A549 (cell line): ENCODE measurements around the gene ALDOA. TPM values are rescaled to one million over a fixed set of nuclear protein-coding genes. Genes with fewer than 3 reads are reported as not detected.
A peak's percentile ranks its signal among the peaks of the same experiment; 100 is the strongest.

Experiments
- ATAC-seq, 2 experiments: fragments of 200-7000 bp in 1 of 2; fragments of >200 bp in 1 of 2; cut with Nextera tagmentation in 1 of 2; cut with Tn5 transposase in 1 of 2; 3 replicates each; pipeline versions ENCODE4 v1.8.0 to v1.9.1; 2018 to 2020; ENCODE audit warnings: mild to moderate bottlenecking in 1 of 2, moderate library complexity in 1 of 2
- CTCF ChIA-PET: fragments of 300-600 bp; sonication (Branson Sonifier 250); formaldehyde crosslinking; extraction: SDS; loops from one replicate; lab custom pipeline; 2021; ENCODE audit warnings: antibody characterized with exemption, inconsistent platforms; lab: Yijun Ruan, JAX
- POLR2A ChIA-PET: fragments of 350-600 bp; formaldehyde crosslinking; extraction: SDS; loops from one replicate; lab custom pipeline; 2021; ENCODE audit warnings: antibody characterized with exemption, inconsistent platforms; lab: Yijun Ruan, JAX
- DNase-seq, 2 experiments: peaks; one replicate each; pipeline versions ENCODE4 v3.0.0 to v3.0.0-alpha.2; 2011 to 2016; ENCODE audit warnings: low read depth in 1 of 2, low spot score in 1 of 2
- FAIRE-seq: peaks from 2 replicates; lab custom pipeline; 2011; peaks lifted over from hg19 to GRCh38; lab: Jason Lieb, UNC
- H3K27ac ChIP-seq, 2 experiments: fragments of >200 bp; sonication (Bioruptor Twin); formaldehyde crosslinking; 3 replicates each; pipeline ENCODE4 v1.5.1; 2016 to 2017
- H3K4me1 ChIP-seq: fragments of >200 bp; sonication (Bioruptor Twin); formaldehyde crosslinking; 3 replicates; pipeline ENCODE4 v1.6.1; 2016
- H3K4me2 ChIP-seq: fragments of >200 bp; sonication (Bioruptor Twin); formaldehyde crosslinking; 3 replicates; pipeline ENCODE4 v1.6.1; 2016
- H3K4me3 ChIP-seq: fragments of >200 bp; sonication (Bioruptor Twin); formaldehyde crosslinking; 3 replicates; pipeline ENCODE4 v1.5.1; 2016
- H3K9me3 ChIP-seq: fragments of >200 bp; sonication (Bioruptor Twin); formaldehyde crosslinking; 3 replicates; pipeline ENCODE4 v1.6.1; 2016
- CBX2 ChIP-seq: fragments of 200-600 bp; sonication (generic); IDR thresholded peaks from 2 replicates; pipeline ENCODE4 v1.6.1; 2016; ENCODE audit warnings: low read depth, mild to moderate bottlenecking, borderline replicate concordance
- EP300 ChIP-seq, 2 experiments: fragments of >200 bp; sonication (Bioruptor Twin); formaldehyde crosslinking; IDR thresholded peaks; 2 replicates in 1 of 2; 3 replicates in 1 of 2; pipeline ENCODE4 v1.6.1; 2016 to 2017
- ESRRA ChIP-seq: fragments of 150-350 bp; IDR thresholded peaks from 2 replicates; pipeline ENCODE4 v1.6.1; 2014; ENCODE audit warnings: mild to moderate bottlenecking, low read length, borderline replicate concordance
- HEYL ChIP-seq: fragments of 250-450 bp; sonication (Bioruptor Pico); IDR thresholded peaks from 2 replicates; pipeline ENCODE4 v1.8.0; 2021; ENCODE audit warnings: mild to moderate bottlenecking, moderate library complexity
- HOXA7 ChIP-seq: fragments of 250-450 bp; sonication (Bioruptor Pico); IDR thresholded peaks from 2 replicates; pipeline ENCODE4 v1.5.0; 2020; ENCODE audit warnings: mild to moderate bottlenecking, moderate library complexity
- HOXB13 ChIP-seq: fragments of 250-450 bp; sonication (Bioruptor Pico); IDR thresholded peaks from 2 replicates; pipeline ENCODE4 v1.5.0; 2020; ENCODE audit warnings: low read depth, mild to moderate bottlenecking, moderate library complexity
- HOXB5 ChIP-seq: fragments of 250-450 bp; sonication (Bioruptor Pico); IDR thresholded peaks from 2 replicates; pipeline ENCODE4 v1.5.0; 2020; ENCODE audit warnings: mild to moderate bottlenecking, moderate library complexity
- JUN ChIP-seq, 2 experiments: fragments of >200 bp; sonication (Bioruptor Twin); formaldehyde crosslinking; IDR thresholded peaks; 2 replicates in 1 of 2; 3 replicates in 1 of 2; pipeline ENCODE4 v1.6.1; 2016 to 2017
- KDM5A ChIP-seq: fragments of 200-600 bp; sonication (generic); IDR thresholded peaks from 2 replicates; pipeline ENCODE4 v1.6.1; 2016; ENCODE audit warnings: antibody characterized with exemption, mild to moderate bottlenecking
- MAZ ChIP-seq: fragments of 150-350 bp; IDR thresholded peaks from 2 replicates; pipeline ENCODE4 v1.6.1; 2014; ENCODE audit warnings: antibody characterized with exemption, low read depth, low read length, borderline replicate concordance
- POLR2A ChIP-seq: IDR thresholded peaks from 2 replicates; pipeline ENCODE4 v1.6.1; 2012; ENCODE audit warnings: mild to moderate bottlenecking, low read length
- RARB ChIP-seq: fragments of 250-450 bp; sonication (Bioruptor Pico); IDR thresholded peaks from 2 replicates; pipeline ENCODE4 v1.8.0; 2021; ENCODE audit warnings: mild to moderate bottlenecking, moderate library complexity
- RFX5 ChIP-seq: fragments of 450-650 bp; IDR thresholded peaks from 2 replicates; pipeline ENCODE4 v1.7.1; 2014; ENCODE audit warnings: antibody characterized with exemption, mild to moderate bottlenecking, moderate library complexity
- RNF2 ChIP-seq: fragments of 200-600 bp; sonication (generic); IDR thresholded peaks from 2 replicates; pipeline ENCODE4 v1.6.1; 2016; ENCODE audit warnings: low read depth, mild to moderate bottlenecking, antibody characterized with exemption, moderate library complexity, borderline replicate concordance
- SMC3 ChIP-seq: fragments of >200 bp; sonication (Bioruptor Twin); formaldehyde crosslinking; IDR thresholded peaks from 3 replicates; pipeline ENCODE4 v1.6.1; 2018; ENCODE audit warnings: inconsistent platforms
- TFCP2L1 ChIP-seq: fragments of 250-450 bp; sonication (Bioruptor Pico); IDR thresholded peaks from 2 replicates; pipeline ENCODE4 v1.5.0; 2021; ENCODE audit warnings: mild to moderate bottlenecking
- TP53 ChIP-seq: fragments of 250-450 bp; sonication (Bioruptor Pico); IDR thresholded peaks from 2 replicates; pipeline ENCODE4 v1.5.0; 2021; ENCODE audit warnings: mild to moderate bottlenecking, moderate library complexity
- ZSCAN20 ChIP-seq: fragments of 250-450 bp; sonication (Bioruptor Pico); IDR thresholded peaks from 2 replicates; pipeline ENCODE4 v1.8.0; 2022; ENCODE audit warnings: mild to moderate bottlenecking, moderate library complexity
- WGBS: methylation state at CpG from one replicate; pipeline ENCODE4 v1.1.6; 2017; ENCODE audit errors: missing lambda C conversion rate; 5-methylcytosine and 5-hydroxymethylcytosine counted together
- polyA plus RNA-seq, 4 experiments: library from polyadenylated mRNA; depleted of rRNA in 3 of 4; stranded (reverse); fragments of >200 nt; fragmentation: RNase III in 1 of 4; extraction: RNeasy Plus Mini Kit Qiagen cat#74134 plus additional on column Dnase treatment in 1 of 4; gene quantifications; 2 replicates in 3 of 4; 3 replicates in 1 of 4; pipeline ENCODE4 v1.2.3, GENCODE V29; 2011 to 2017
- TF ChIP-seq, protein P1 (sequence below): IDR thresholded peaks from 2 replicates; pipeline ENCODE4 v1.6.1; 2012; ENCODE audit warnings: low read depth, borderline replicate concordance
- TF ChIP-seq, protein P2 (sequence below): IDR thresholded peaks from 2 replicates; pipeline ENCODE4 v1.6.1; 2012
- TF ChIP-seq, protein P3 (sequence below): fragments of 250-450 bp; sonication (Bioruptor Pico); IDR thresholded peaks from 2 replicates; pipeline ENCODE4 v1.5.0; 2021; ENCODE audit warnings: mild to moderate bottlenecking, moderate library complexity, borderline replicate concordance
- TF ChIP-seq, protein P4 (sequence below): fragments of 200-600 bp; sonication (generic); IDR thresholded peaks from 2 replicates; pipeline ENCODE4 v1.6.1; 2016; ENCODE audit warnings: antibody characterized with exemption, mild to moderate bottlenecking, moderate library complexity
- TF ChIP-seq, protein P5 (sequence below): fragments of 250-450 bp; sonication (Bioruptor Pico); IDR thresholded peaks from 2 replicates; pipeline ENCODE4 v1.5.0; 2020; ENCODE audit warnings: low read depth, mild to moderate bottlenecking, moderate library complexity

ALDOA gene
- polyA plus RNA-seq, 2 of the 4 experiments (the other 2 are of a cell fraction): 741 to 1,286 TPM

DNA sequence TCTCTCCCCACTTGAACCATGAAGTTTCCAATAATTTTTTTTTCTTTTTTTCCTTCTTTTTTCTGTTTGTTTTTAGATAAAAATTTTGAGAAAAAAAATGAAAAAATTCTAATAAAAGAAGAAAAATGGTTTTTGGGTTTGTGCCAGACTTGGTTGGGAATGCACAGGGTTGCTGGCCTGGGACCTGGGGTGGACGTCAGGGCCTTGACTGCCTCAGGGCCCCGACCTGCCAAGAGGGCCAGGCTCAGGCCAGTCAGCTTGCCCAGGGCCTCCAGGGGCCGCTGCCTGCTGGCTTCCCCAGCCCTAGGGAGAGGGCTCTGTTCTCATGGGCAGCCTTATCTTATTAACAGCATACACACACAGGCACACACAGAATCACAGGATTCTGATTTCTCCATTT, 19.7 kb downstream of the ALDOA start:
- Histone ChIP-seq H3K9me3 (no peaks in the 10 kb centered on the region), H3K4me2 (no peak overlapping the region), H3K27ac (no peak overlapping the region), H3K4me3 (no peak overlapping the region), H3K4me1 (peaks cover 15% of the 10 kb centered on the region)
- CTCF ChIA-PET: interaction anchor here (1.3 to 1.9 kb wide), 2 partner anchors 8 to 28 kb away, joined by 3 to 5 read pairs; partner anchors contain the start of gene GDPD3
- 85% methylated on average over 3 of the region's 3 CpGs for WGBS
- DNase-seq (no peak), ATAC-seq (peak in 1 of 2 experiments; percentile 10; a peak in 2 of 6 replicates), FAIRE-seq (no peak)
- TF ChIP-seq ZSCAN20 (CRISPR knock-in tag) (no peak), HOXB5 (CRISPR knock-in tag) (no peak), RFX5 (no peak), TFCP2L1 (CRISPR knock-in tag) (no peak), POLR2A (no peak), RNF2 (no peak), HEYL (CRISPR knock-in tag) (no peak), HOXB13 (no peak), RARB (CRISPR knock-in tag) (no peak), TP53 (no peak), HOXA7 (CRISPR knock-in tag) (no peak), KDM5A (no peak), CBX2 (no peak)
- TF ChIP-seq, protein P1, sequence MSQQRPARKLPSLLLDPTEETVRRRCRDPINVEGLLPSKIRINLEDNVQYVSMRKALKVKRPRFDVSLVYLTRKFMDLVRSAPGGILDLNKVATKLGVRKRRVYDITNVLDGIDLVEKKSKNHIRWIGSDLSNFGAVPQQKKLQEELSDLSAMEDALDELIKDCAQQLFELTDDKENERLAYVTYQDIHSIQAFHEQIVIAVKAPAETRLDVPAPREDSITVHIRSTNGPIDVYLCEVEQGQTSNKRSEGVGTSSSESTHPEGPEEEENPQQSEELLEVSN: no peak
- TF ChIP-seq, protein P2, sequence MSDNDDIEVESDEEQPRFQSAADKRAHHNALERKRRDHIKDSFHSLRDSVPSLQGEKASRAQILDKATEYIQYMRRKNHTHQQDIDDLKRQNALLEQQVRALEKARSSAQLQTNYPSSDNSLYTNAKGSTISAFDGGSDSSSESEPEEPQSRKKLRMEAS: no peak
- TF ChIP-seq, protein P3, sequence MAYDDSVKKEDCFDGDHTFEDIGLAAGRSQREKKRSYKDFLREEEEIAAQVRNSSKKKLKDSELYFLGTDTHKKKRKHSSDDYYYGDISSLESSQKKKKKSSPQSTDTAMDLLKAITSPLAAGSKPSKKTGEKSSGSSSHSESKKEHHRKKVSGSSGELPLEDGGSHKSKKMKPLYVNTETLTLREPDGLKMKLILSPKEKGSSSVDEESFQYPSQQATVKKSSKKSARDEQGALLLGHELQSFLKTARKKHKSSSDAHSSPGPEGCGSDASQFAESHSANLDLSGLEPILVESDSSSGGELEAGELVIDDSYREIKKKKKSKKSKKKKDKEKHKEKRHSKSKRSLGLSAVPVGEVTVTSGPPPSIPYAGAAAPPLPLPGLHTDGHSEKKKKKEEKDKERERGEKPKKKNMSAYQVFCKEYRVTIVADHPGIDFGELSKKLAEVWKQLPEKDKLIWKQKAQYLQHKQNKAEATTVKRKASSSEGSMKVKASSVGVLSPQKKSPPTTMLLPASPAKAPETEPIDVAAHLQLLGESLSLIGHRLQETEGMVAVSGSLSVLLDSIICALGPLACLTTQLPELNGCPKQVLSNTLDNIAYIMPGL (CRISPR knock-in tag): no peak
- POLR2A ChIA-PET: interaction anchor here (1.0 kb wide), 1 partner anchor 20 kb away, joined by 6 read pairs; the partner anchor contains the start of gene ALDOA

DNA sequence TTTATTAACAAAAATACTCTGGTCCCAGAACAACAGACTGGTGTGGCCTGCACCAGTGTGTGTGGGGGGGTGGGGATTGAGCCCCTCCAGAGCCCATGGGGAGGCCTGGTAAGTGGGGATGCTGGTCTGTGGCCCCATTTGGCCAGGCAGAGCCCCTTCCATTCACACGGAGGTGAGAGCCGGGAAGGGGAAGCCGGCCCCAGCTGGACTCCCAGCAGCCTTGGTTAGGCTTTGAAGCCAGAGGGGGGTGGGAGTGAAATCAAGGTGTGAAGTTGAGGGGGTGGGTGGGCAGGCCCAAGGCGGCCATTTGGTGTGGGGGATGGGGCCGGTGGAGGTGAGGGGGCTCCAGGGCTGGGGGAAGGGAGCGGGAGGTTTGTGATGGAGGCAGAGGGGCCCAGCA, 20.3 kb downstream of the ALDOA start:
- WGBS: no CpG with 5 or more reads among the region's 6 CpGs
- no peak for FAIRE-seq

More for the DNA sequence above, 20.3 kb downstream of the ALDOA start:
- ATAC-seq (no peak), DNase-seq (no peak)
- Histone ChIP-seq H3K4me1 (peaks cover 17% of the 10 kb centered on the region), H3K4me3 (no peak overlapping the region), H3K4me2 (no peak overlapping the region), H3K27ac (no peak overlapping the region), H3K9me3 (no peaks in the 10 kb centered on the region)
- TF ChIP-seq EP300 (IDR thresholded peaks at IDR 0.05): no peak
- TF ChIP-seq HOXB5 (CRISPR knock-in tag): no peak
- no peak for TF ChIP-seq JUN (IDR thresholded peaks at IDR 0.05)
- TF ChIP-seq SMC3: no peak
- no peak for TF ChIP-seq MAZ
- no peak for TF ChIP-seq HOXA7 (CRISPR knock-in tag)
- TF ChIP-seq, protein P4, sequence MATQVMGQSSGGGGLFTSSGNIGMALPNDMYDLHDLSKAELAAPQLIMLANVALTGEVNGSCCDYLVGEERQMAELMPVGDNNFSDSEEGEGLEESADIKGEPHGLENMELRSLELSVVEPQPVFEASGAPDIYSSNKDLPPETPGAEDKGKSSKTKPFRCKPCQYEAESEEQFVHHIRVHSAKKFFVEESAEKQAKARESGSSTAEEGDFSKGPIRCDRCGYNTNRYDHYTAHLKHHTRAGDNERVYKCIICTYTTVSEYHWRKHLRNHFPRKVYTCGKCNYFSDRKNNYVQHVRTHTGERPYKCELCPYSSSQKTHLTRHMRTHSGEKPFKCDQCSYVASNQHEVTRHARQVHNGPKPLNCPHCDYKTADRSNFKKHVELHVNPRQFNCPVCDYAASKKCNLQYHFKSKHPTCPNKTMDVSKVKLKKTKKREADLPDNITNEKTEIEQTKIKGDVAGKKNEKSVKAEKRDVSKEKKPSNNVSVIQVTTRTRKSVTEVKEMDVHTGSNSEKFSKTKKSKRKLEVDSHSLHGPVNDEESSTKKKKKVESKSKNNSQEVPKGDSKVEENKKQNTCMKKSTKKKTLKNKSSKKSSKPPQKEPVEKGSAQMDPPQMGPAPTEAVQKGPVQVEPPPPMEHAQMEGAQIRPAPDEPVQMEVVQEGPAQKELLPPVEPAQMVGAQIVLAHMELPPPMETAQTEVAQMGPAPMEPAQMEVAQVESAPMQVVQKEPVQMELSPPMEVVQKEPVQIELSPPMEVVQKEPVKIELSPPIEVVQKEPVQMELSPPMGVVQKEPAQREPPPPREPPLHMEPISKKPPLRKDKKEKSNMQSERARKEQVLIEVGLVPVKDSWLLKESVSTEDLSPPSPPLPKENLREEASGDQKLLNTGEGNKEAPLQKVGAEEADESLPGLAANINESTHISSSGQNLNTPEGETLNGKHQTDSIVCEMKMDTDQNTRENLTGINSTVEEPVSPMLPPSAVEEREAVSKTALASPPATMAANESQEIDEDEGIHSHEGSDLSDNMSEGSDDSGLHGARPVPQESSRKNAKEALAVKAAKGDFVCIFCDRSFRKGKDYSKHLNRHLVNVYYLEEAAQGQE: no peak
- no peak for TF ChIP-seq ESRRA
- TF ChIP-seq, protein P5, sequence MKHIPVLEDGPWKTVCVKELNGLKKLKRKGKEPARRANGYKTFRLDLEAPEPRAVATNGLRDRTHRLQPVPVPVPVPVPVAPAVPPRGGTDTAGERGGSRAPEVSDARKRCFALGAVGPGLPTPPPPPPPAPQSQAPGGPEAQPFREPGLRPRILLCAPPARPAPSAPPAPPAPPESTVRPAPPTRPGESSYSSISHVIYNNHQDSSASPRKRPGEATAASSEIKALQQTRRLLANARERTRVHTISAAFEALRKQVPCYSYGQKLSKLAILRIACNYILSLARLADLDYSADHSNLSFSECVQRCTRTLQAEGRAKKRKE (CRISPR knock-in tag): no peak
- no peak for TF ChIP-seq KDM5A
- CTCF ChIA-PET: interaction anchor here (1.9 kb wide), 1 partner anchor 27 kb away, joined by 5 read pairs; the partner anchor contains the start of gene GDPD3
- POLR2A ChIA-PET: no interaction called here
